HEK293 (cell line): Measurements from ENCODE around the gene PCDH9.

ENCODE experiments used
- CTCF ChIA-PET: fragments of 350-600 bp; formaldehyde crosslinking; extraction: SDS; loops from one replicate; lab custom pipeline; 2021; ENCODE audit warnings: antibody characterized with exemption; lab: Yijun Ruan, JAX
- POLR2A ChIA-PET: fragments of 300-600 bp; formaldehyde crosslinking; extraction: SDS; loops from one replicate; lab custom pipeline; 2020; ENCODE audit warnings: antibody characterized with exemption, inconsistent platforms; lab: Yijun Ruan, JAX
- H3K27ac ChIP-seq: fragments of 200-500 bp; sonication (Bioruptor generic); 2 replicates; pipeline ENCODE4 v1.5.1; 2014; ENCODE audit warnings: low read depth, low read length, control low read depth, inconsistent platforms; ENCODE audit errors: extremely low read depth
- H3K36me3 ChIP-seq, 2 experiments: fragments of 200-500 bp in 1 of 2; sonication (Bioruptor generic) in 1 of 2; 1 replicate in 1 of 2; 2 replicates in 1 of 2; pipeline ENCODE4 v1.5.1; 2014 to 2017; ENCODE audit warnings: inconsistent platforms in 2 of 2, low read length in 2 of 2; ENCODE audit not compliant: control insufficient read depth in 2 of 2, insufficient read depth in 1 of 2
- H3K4me1 ChIP-seq: fragments of 200-500 bp; sonication (Bioruptor generic); 2 replicates; pipeline ENCODE4 v1.5.1; 2014; ENCODE audit warnings: mild to moderate bottlenecking, low read length, inconsistent platforms; ENCODE audit not compliant: control insufficient read depth, insufficient read depth
- H3K4me3 ChIP-seq: 2 replicates; pipeline ENCODE4 v1.5.1; 2011; ENCODE audit warnings: low read depth, mild to moderate bottlenecking, control low read depth, low read length, moderate library complexity
- H3K9me3 ChIP-seq: fragments of 200-500 bp; sonication (Bioruptor generic); 2 replicates; pipeline ENCODE4 v1.5.1; 2014; ENCODE audit warnings: low read depth, low read length, inconsistent platforms; ENCODE audit not compliant: control insufficient read depth, insufficient read depth
- CTCF ChIP-seq: fragments of 450-650 bp; formaldehyde crosslinking; IDR thresholded peaks from 2 replicates; pipeline ENCODE4 v1.5.1; 2016; ENCODE audit warnings: missing biosample characterization, missing genetic modification characterization
- EGR2 ChIP-seq: fragments of 450-650 bp; formaldehyde crosslinking; IDR thresholded peaks from 2 replicates; pipeline ENCODE4 v1.5.1; 2016; ENCODE audit warnings: low read depth, missing biosample characterization, missing genetic modification characterization
- ELK4 ChIP-seq: IDR thresholded peaks from 2 replicates; pipeline ENCODE4 v1.6.1; 2011; ENCODE audit warnings: mild to moderate bottlenecking, low read depth, low read length, borderline replicate concordance
- GLIS2 ChIP-seq: fragments of 450-650 bp; formaldehyde crosslinking; IDR thresholded peaks from 2 replicates; pipeline ENCODE4 v1.5.1; 2016; ENCODE audit warnings: missing biosample characterization, missing genetic modification characterization
- KLF1 ChIP-seq: fragments of 450-650 bp; formaldehyde crosslinking; IDR thresholded peaks from 2 replicates; pipeline ENCODE4 v1.5.1; 2016; ENCODE audit warnings: missing biosample characterization, missing genetic modification characterization
- OSR2 ChIP-seq: fragments of 450-650 bp; formaldehyde crosslinking; IDR thresholded peaks from 2 replicates; pipeline ENCODE4 v1.5.1; 2016; ENCODE audit warnings: missing biosample characterization, missing genetic modification characterization
- ZBTB6 ChIP-seq: fragments of 450-650 bp; formaldehyde crosslinking; IDR thresholded peaks from 2 replicates; pipeline ENCODE4 v1.5.1; 2017; ENCODE audit warnings: missing biosample characterization, missing genetic modification characterization
- ZBTB8A ChIP-seq: fragments of 450-650 bp; formaldehyde crosslinking; IDR thresholded peaks from 2 replicates; pipeline ENCODE4 v1.5.1; 2016; ENCODE audit warnings: missing biosample characterization, missing genetic modification characterization
- ZIC2 ChIP-seq: fragments of 450-650 bp; formaldehyde crosslinking; IDR thresholded peaks from 2 replicates; pipeline ENCODE4 v1.5.1; 2016; ENCODE audit warnings: missing biosample characterization, missing genetic modification characterization
- ZNF114 ChIP-seq: fragments of 450-650 bp; formaldehyde crosslinking; IDR thresholded peaks from 2 replicates; pipeline ENCODE4 v1.5.0; 2017; ENCODE audit warnings: missing biosample characterization, missing genetic modification characterization
- ZNF121 ChIP-seq: fragments of 450-650 bp; formaldehyde crosslinking; IDR thresholded peaks from 2 replicates; pipeline ENCODE4 v1.5.1; 2016; ENCODE audit warnings: missing biosample characterization, missing genetic modification characterization
- ZNF140 ChIP-seq: fragments of 450-650 bp; formaldehyde crosslinking; IDR thresholded peaks from 2 replicates; pipeline ENCODE4 v1.5.1; 2016; ENCODE audit warnings: missing biosample characterization, missing genetic modification characterization
- ZNF2 ChIP-seq: fragments of 450-650 bp; formaldehyde crosslinking; IDR thresholded peaks from 2 replicates; pipeline ENCODE4 v1.5.1; 2016; ENCODE audit warnings: missing biosample characterization, missing genetic modification characterization
- ZNF223 ChIP-seq: fragments of 450-650 bp; formaldehyde crosslinking; IDR thresholded peaks from 2 replicates; pipeline ENCODE4 v1.5.1; 2016; ENCODE audit warnings: missing biosample characterization, missing genetic modification characterization
- ZNF280D ChIP-seq: fragments of 450-650 bp; formaldehyde crosslinking; IDR thresholded peaks from 2 replicates; pipeline ENCODE4 v1.5.1; 2016; ENCODE audit warnings: missing biosample characterization, missing genetic modification characterization
- ZNF366 ChIP-seq: fragments of 450-650 bp; formaldehyde crosslinking; conservative IDR thresholded peaks from 2 replicates; pipeline ENCODE4 v1.5.1; 2016; ENCODE audit warnings: missing biosample characterization, missing genetic modification characterization
- ZNF398 ChIP-seq: fragments of 450-650 bp; formaldehyde crosslinking; IDR thresholded peaks from 2 replicates; pipeline ENCODE4 v1.5.1; 2017; ENCODE audit warnings: missing biosample characterization, missing genetic modification characterization
- ZNF560 ChIP-seq: fragments of 450-650 bp; formaldehyde crosslinking; IDR thresholded peaks from 2 replicates; pipeline ENCODE4 v1.5.1; 2017; ENCODE audit warnings: missing biosample characterization, missing genetic modification characterization, borderline replicate concordance
- ZNF610 ChIP-seq: fragments of 450-650 bp; formaldehyde crosslinking; IDR thresholded peaks from 2 replicates; pipeline ENCODE4 v1.5.1; 2016; ENCODE audit warnings: missing biosample characterization, missing genetic modification characterization, borderline replicate concordance
- ZNF776 ChIP-seq: fragments of 450-650 bp; formaldehyde crosslinking; IDR thresholded peaks from 2 replicates; pipeline ENCODE4 v1.5.0; 2017; ENCODE audit warnings: missing biosample characterization, missing genetic modification characterization, borderline replicate concordance
- ZSCAN30 ChIP-seq: fragments of 450-650 bp; IDR thresholded peaks from 2 replicates; pipeline ENCODE4 v1.5.1; 2018; ENCODE audit warnings: missing biosample characterization, mild to moderate bottlenecking, missing genetic modification characterization, moderate library complexity

The PCDH9 gene

GRCh38 chr13:66984241-66984640, 245.9 kb downstream of the PCDH9 start (continued):
- TF ChIP-seq ZNF280D (tag by site-specific recombination), result no peak
- TF ChIP-seq ZNF776 (tag by site-specific recombination), result no peak
- no peak for TF ChIP-seq CTCF (tag by site-specific recombination)

GRCh38 chr13:66981912-66982311, 248.2 kb downstream of the PCDH9 start:
- no peak overlapping the region for H3K4me3 ChIP-seq
- H3K27ac ChIP-seq, result no peak overlapping the region
- no peaks in the 10 kb centered on the region for H3K4me1 ChIP-seq
- TF ChIP-seq ZNF398 (tag by site-specific recombination) (no peak), ELK4 (peak; percentile 51; the same call in 1 of the 2 replicates)
- no peaks in the 10 kb centered on the region for H3K36me3 ChIP-seq
- POLR2A ChIA-PET, result no interaction called here
- H3K9me3 ChIP-seq, result no peaks in the 10 kb centered on the region
- CTCF ChIA-PET, result interaction anchor here (0.9 kb wide), 1 partner anchor 854 kb away, joined by 3 read pairs; no protein-coding TSS in a partner anchor

GRCh38 chr13:66977161-66977560, 253.0 kb downstream of the PCDH9 start:
- TF ChIP-seq ZSCAN30 (no peak), ZNF140 (tag by site-specific recombination) (no peak), GLIS2 (no peak), ZNF366 (tag by site-specific recombination) (no peak), EGR2 (no peak), ZNF114 (tag by site-specific recombination) (no peak), ZIC2 (tag by site-specific recombination) (no peak), ZNF223 (tag by site-specific recombination) (no peak), ZNF610 (tag by site-specific recombination) (no peak), ZNF2 (tag by site-specific recombination) (no peak), KLF1 (tag by site-specific recombination) (no peak), ZNF560 (tag by site-specific recombination) (no peak), ZBTB6 (tag by site-specific recombination) (no peak), OSR2 (tag by site-specific recombination) (no peak), ZBTB8A (tag by site-specific recombination) (no peak), ZNF121 (tag by site-specific recombination) (no peak)
- H3K36me3 ChIP-seq, result no peaks in the 10 kb centered on the region
- no peak overlapping the region for H3K27ac ChIP-seq
- POLR2A ChIA-PET, result no interaction called here
- H3K4me3 ChIP-seq, result no peak overlapping the region
- H3K4me1 ChIP-seq, result no peaks in the 10 kb centered on the region
- CTCF ChIA-PET, result no interaction called here
- no peaks in the 10 kb centered on the region for H3K9me3 ChIP-seq
